ENCODE results near the gene AIG1. TPM values are rescaled to one million over a fixed set of nuclear protein-coding genes. Genes with fewer than 3 reads are reported as not detected.

AIG1 gene
- total RNA-seq, 1 donor from 2014 or later = 17.5 TPM

DNA sequence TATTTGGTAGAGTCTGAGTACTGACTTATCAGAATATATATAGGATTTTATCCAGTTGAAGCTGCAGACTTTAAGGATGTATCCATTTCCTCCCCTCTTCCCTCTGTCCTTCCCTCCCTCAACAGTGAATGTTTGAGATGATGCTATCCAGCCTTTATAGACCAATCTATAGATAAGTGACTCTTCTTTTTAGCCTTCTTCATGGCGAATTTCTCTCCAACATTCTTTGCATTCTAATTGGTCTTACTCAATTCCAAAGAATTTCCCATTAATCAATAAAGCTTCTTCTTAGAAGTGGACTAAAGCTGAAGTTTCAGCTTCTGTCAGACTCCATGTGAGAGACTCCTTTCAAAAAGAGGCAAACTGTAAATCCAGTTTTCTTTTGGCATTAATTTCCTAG lies 99.3 kb downstream of the AIG1 start:
- Mint-ChIP-seq H3K4me3 (ENCODE audit: unreplicated experiment) (no peak overlapping the region), H3K36me3 (ENCODE audit: low read depth, unreplicated experiment) (no peaks in the 10 kb centered on the region), H3K27ac (ENCODE audit: unreplicated experiment) (no peak overlapping the region), H3K27me3 (ENCODE audit: unreplicated experiment) (no peaks in the 10 kb centered on the region), H3K4me1 (ENCODE audit: unreplicated experiment) (peaks cover 8% of the 10 kb centered on the region), H3K9me3 (ENCODE audit: unreplicated experiment) (no peaks in the 10 kb centered on the region)
- no peak for DNase-seq (ENCODE audit: low spot score)
- TF ChIP-seq, protein P1, sequence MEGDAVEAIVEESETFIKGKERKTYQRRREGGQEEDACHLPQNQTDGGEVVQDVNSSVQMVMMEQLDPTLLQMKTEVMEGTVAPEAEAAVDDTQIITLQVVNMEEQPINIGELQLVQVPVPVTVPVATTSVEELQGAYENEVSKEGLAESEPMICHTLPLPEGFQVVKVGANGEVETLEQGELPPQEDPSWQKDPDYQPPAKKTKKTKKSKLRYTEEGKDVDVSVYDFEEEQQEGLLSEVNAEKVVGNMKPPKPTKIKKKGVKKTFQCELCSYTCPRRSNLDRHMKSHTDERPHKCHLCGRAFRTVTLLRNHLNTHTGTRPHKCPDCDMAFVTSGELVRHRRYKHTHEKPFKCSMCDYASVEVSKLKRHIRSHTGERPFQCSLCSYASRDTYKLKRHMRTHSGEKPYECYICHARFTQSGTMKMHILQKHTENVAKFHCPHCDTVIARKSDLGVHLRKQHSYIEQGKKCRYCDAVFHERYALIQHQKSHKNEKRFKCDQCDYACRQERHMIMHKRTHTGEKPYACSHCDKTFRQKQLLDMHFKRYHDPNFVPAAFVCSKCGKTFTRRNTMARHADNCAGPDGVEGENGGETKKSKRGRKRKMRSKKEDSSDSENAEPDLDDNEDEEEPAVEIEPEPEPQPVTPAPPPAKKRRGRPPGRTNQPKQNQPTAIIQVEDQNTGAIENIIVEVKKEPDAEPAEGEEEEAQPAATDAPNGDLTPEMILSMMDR (IDR thresholded peaks at IDR 0.05; ENCODE audit: unreplicated experiment) = no peak

DNA sequence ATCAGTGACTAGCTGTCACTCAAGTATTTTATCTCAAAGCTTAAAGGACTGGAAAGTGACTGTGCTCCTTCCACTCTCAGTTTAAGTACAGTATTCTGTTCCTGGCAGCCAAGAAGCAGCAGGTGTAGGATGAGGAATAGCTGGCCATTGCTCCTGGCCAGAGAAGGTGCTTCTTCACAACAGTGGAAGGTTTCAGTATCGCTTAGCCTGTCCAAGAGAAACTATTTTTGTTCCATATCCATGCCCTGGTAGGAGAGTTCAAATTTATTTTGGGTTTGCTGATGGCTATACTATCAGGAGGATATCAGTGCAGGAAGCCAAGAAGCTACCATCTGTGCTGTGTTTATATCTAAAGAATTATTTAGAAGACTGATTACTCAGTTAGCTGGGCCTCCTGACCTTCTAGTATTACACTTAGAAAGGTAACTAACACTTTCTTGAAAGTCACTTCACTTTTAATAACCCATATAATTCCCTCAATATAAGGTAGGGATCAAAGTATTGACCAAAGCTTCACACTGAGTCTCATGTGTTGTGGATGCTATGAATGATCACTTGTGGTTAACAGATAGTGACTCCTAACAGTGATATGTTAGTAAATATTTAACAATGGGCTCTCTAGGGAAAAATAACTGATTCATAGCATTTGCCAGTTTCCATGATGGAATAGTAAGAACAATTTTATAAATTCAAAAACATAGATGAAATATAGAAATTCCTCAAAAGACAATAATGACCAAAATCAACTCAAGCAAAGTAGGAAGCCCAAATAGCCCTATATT lies 99.9 kb downstream of the AIG1 start:
- Mint-ChIP-seq H3K36me3 (ENCODE audit: low read depth, unreplicated experiment) (no peaks in the 10 kb centered on the region), H3K4me3 (ENCODE audit: unreplicated experiment) (no peak overlapping the region), H3K27me3 (ENCODE audit: unreplicated experiment) (no peaks in the 10 kb centered on the region), H3K27ac (ENCODE audit: unreplicated experiment) (no peak overlapping the region), H3K9me3 (ENCODE audit: unreplicated experiment) (no peaks in the 10 kb centered on the region), H3K4me1 (ENCODE audit: unreplicated experiment) (peaks cover 8% of the 10 kb centered on the region)
- TF ChIP-seq, protein P1 (IDR thresholded peaks at IDR 0.05; ENCODE audit: unreplicated experiment) = no peak
- DNase-seq (ENCODE audit: low spot score) = no peak

DNA sequence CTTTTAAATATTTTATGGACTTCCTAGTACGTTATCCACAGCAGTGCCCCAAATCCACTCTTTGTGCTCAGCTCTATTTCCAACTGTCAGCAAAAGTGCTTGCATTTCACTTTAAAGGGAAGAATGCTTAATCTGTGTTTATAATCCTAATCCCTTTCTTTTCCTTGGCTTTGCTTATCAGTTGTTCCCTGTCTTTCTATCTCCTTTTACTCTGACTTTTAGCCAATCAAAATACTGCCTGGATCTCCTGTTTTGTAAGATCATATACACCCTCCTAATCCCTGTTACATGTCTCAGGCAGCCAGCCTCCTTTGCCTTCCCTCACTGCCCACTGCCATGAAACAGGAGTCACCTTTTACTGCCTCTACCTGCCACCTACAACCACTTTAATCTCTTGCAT lies 102.9 kb downstream of the AIG1 start:
- Mint-ChIP-seq H3K27ac (ENCODE audit: unreplicated experiment) (no peak overlapping the region), H3K9me3 (ENCODE audit: unreplicated experiment) (no peaks in the 10 kb centered on the region), H3K4me1 (ENCODE audit: unreplicated experiment) (peaks cover 8% of the 10 kb centered on the region), H3K27me3 (ENCODE audit: unreplicated experiment) (no peaks in the 10 kb centered on the region), H3K4me3 (ENCODE audit: unreplicated experiment) (no peak overlapping the region), H3K36me3 (ENCODE audit: low read depth, unreplicated experiment) (no peaks in the 10 kb centered on the region)
- TF ChIP-seq, protein P1 (IDR thresholded peaks at IDR 0.05; ENCODE audit: unreplicated experiment) = no peak
- no peak for DNase-seq (ENCODE audit: low spot score)

DNA sequence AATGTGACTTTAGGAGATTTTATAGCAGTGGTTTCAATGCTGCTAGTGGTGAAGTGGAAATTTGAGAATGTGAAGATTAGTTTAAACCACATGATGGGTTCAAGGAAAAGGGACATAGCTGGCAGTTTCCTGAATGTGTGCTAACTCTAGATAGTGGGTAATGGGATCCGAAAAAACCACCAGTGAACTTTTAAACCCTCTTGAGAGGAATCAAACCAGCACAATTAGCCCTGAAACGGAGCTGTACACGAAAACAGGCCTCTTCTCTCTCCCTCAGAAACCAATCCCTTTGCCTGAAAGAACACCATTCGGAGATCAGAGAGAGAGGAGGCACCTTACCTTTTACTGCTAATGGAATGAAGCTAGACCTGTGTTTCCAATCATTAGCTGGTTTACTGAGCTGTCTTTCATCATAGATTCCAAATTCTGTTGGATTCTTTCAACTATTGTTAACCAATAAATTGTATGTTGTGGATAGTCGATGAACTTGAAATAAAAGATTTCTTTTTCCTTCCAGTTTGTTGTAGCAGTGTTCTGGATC lies 103.9 kb downstream of the AIG1 start:
- Mint-ChIP-seq H3K4me3 (ENCODE audit: unreplicated experiment) (no peak overlapping the region), H3K36me3 (ENCODE audit: low read depth, unreplicated experiment) (no peaks in the 10 kb centered on the region), H3K9me3 (ENCODE audit: unreplicated experiment) (no peaks in the 10 kb centered on the region), H3K27me3 (ENCODE audit: unreplicated experiment) (no peaks in the 10 kb centered on the region), H3K27ac (ENCODE audit: unreplicated experiment) (no peak overlapping the region), H3K4me1 (ENCODE audit: unreplicated experiment) (peaks cover 4% of the 10 kb centered on the region)
- TF ChIP-seq, protein P1 (IDR thresholded peaks at IDR 0.05; ENCODE audit: unreplicated experiment) = no peak
- no peak for DNase-seq (ENCODE audit: low spot score)

DNA sequence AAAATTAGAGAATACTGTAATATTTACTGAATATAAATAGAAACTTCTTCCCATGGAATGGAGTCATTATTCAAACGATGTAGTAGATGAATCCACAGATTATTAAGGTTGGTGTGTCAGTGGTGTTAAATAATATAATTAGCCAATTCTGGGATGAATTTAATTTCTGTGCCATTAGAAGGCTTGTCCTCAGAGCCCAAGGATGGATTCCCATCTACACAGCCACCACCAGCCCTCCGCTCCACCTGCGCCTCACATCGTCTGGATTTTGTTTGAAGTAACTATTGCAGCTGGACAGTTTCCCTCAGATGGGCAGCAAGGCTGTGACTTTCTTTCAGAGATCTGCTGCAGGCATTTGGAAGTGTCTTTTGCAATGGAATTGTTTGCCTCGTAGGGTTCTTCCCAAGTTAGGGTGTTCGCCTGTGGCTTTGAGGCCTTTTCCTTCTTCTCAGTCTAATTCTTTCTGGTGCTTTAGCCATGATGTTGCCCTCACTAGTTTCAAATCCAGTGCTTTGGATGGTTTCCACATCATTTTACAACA lies 104.7 kb downstream of the AIG1 start:
- DNase-seq (ENCODE audit: low spot score) = no peak
- Mint-ChIP-seq H3K36me3 (ENCODE audit: low read depth, unreplicated experiment) (no peaks in the 10 kb centered on the region), H3K4me3 (ENCODE audit: unreplicated experiment) (no peak overlapping the region), H3K4me1 (ENCODE audit: unreplicated experiment) (peaks cover 4% of the 10 kb centered on the region), H3K9me3 (ENCODE audit: unreplicated experiment) (no peaks in the 10 kb centered on the region), H3K27me3 (ENCODE audit: unreplicated experiment) (no peaks in the 10 kb centered on the region), H3K27ac (ENCODE audit: unreplicated experiment) (no peak overlapping the region)
- TF ChIP-seq, protein P1 (IDR thresholded peaks at IDR 0.05; ENCODE audit: unreplicated experiment) = no peak

All from endothelial cell (in vitro differentiated cells).